NCI-H748 treated with DMSO at 0.1 percent for 48 hours (cell line): Measurements from ENCODE around the gene SLC39A8.
A peak's percentile ranks its signal among the peaks of the same experiment; 100 is the strongest.
"Not testable (repeated sequence)": the region's sequence is repeated elsewhere in the genome, so short reads cannot be mapped to it uniquely, and the experiment has no call there.

Experiments
- DNase-seq: peaks from one replicate; lab custom pipeline; 2025; lab: John Stamatoyannopoulos, UW

The SLC39A8 gene

GRCh38 chr4:102344954-102345794 is at the start of gene SLC39A8:
SLC39A8 (minus strand) TSS chr4:102345482; CDS start chr4:102344662, 820 bp downstream.
- DNase-seq, result peak; percentile 55

DNA sequence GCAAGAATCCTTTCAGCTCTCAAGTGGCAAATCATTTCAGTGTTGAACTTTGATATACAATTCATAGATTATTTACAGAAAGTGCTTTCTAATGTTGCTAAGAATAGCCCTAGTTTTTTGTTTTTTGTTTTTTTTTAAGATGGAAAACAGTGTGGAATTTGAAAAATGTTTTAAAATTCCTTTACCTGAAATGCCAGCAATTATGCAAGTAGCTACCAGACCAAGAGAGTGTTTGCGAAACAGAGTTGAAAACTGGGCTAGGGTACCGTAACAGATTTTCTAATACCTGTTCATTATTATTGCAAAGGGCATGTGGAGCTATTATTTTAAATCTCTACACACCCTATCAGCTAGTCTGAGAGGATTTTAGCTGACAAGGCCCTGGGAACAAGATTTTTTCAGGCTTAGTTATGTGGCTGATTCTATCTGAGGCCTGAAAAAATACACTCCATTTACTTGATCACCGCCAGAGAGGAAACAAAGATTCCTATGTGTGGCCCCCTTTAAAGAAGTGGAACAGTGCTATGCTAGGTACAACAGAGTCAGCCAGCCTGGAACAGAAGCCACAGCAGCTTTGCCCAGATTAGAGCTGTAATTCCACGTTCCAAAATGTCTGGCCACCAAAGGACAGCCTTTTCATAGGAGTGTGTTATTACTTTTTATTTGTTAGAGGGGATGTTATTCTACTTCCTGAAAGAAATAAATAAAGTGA is 46.9 kb upstream of the SLC39A8 start:
- DNase-seq, result no peak

DNA sequence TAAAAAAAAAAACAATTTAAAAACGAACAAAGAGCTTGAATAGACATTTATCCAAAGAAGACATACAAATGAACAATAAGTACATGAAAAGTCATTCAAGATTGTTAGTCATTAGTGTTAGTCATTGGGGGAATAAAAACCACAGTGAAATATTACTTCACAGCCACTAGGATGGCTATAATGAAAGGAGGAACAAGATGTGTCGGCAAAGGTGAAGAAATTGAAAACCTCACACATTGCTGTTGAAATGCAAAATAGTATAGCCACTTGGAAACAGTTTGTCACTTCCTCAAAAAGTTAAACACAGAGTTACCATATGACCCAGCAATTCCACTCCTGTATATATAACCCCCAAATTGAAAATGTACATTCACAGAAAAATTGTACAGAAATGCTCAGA is 45.2 kb upstream of the SLC39A8 start:
- DNase-seq, result no peak

- DNase-seq, result no peak
Observed at GRCh38 chr4:102388611-102389010, 43.3 kb upstream of the SLC39A8 start.

GRCh38 chr4:102387552-102388150 is 42.4 kb upstream of the SLC39A8 start:
- DNase-seq, result no peak

DNA sequence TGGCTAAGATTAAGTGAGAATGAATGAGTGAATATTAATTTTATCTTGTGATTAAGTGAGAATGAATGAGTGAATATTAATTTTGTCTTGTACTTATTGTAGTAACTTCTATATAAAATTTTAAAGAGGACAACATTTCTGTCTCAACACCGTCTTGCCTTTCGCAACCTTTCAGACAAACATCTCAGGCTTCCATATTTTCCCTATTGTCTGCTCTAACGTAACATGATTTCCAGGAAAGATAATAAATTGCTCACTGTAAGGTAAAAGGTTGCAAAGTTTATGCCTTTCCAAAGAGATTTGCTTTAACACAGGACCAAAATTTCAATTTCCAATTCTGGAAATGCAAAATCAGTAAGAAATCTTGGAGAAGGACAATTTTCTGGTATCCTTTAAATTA is 41.7 kb upstream of the SLC39A8 start:
- no peak for DNase-seq

DNA sequence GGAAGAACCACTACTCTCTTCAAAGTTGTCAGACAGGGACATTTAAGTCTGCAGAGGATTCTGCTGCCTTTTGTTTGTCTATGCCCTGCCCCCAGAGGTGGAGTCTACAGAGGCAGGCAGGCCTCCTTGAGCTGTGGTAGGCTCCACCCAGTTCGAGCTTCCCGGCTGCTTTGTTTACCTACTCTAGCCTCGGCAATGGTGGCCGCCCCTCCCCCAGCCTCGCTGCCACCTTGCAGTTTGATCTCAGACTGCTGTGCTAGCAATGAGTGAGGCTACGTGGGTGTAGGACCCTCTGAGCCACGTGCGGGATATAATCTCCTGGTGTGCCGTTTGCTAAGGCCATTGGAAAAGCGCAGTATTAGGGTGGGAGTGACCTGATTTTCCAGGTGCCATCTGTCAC is 35.0 kb upstream of the SLC39A8 start:
- DNase-seq, result not testable (repeated sequence)

GRCh38 chr4:102362922-102363432 is 17.7 kb upstream of the SLC39A8 start:
- DNase-seq, result no peak

- no peak for DNase-seq
Observed at GRCh38 chr4:102358128-102358527, 12.8 kb upstream of the SLC39A8 start.

- DNase-seq, result not testable (repeated sequence)
Observed at GRCh38 chr4:102357637-102358036, 12.4 kb upstream of the SLC39A8 start.

DNA sequence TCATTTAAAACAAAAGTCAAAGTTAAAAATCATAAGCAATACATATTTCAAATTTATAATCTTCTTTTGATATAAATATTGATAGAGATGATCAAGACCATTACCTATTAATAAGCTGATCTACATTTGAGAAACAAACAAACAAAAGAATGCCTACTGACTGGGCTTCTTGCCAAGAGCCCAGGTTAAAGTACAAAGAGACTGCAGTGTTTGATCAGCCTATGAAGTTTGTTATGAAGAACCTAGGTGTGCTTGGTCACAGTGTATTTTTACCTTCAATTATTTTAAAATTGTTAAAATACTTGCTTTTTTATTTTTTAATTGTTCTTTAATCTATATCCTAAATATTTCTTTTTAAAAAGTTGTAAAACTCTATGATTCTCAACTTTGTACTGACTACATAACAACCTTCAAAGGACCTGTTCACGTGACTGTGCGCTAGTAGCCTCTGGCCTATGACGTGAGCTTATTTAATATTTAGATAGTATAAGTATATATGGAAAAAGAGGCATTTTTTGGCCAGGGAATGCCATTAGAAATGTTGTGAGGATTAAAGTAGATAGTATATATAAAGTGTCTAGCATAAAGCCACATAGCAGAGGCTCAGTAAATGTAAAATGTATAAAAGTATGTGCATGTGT is 11.4 kb upstream of the SLC39A8 start:
- DNase-seq, result no peak

GRCh38 chr4:102355748-102356147 is 10.5 kb upstream of the SLC39A8 start:
- DNase-seq, result no peak

- no peak for DNase-seq
Observed at GRCh38 chr4:102354671-102355454, 9.6 kb upstream of the SLC39A8 start.

- no peak for DNase-seq
Observed at GRCh38 chr4:102352781-102353180, 7.5 kb upstream of the SLC39A8 start.

GRCh38 chr4:102350634-102351033 is 5.4 kb upstream of the SLC39A8 start:
- no peak for DNase-seq

GRCh38 chr4:102348701-102349100 is 3.4 kb upstream of the SLC39A8 start:
- DNase-seq, result no peak

GRCh38 chr4:102345795-102346100 is 466 bp upstream of the SLC39A8 start:
- no peak for DNase-seq

DNA sequence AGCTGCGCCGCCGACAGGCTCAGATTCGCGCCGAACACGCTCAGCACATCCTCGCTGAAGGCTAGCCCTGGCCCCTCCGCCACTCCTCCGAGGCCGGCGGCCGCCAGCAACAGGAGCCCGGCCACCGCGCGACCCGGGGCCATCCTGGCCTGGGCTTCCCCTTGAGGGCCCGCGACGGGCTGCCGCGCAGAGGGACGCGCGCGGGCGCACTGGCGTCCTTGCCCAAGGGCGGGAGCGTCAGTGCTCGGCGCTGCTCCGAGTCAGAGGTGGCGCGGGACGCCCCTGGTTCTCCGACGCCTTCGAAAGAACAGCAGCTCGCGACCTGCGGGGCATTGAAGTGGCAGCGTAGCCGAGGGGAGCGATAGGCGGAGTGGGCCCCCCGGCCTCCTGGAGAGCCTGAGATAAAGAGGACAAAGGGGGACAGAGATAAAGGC is 745 bp downstream of the SLC39A8 start:
- DNase-seq, result peak; percentile 26

- DNase-seq, result peak; percentile 23
Observed at GRCh38 chr4:102343964-102344519, 1.2 kb downstream of the SLC39A8 start.

- peak; percentile 2 for DNase-seq
Observed at GRCh38 chr4:102342404-102343074, 2.7 kb downstream of the SLC39A8 start.

- no peak for DNase-seq
Observed at GRCh38 chr4:102341201-102341600, 4.1 kb downstream of the SLC39A8 start.
